HFF-Myc (cell line): Measurements from ENCODE around the gene CHMP6.

Source experiments
- DNase-seq: peaks from one replicate; pipeline ENCODE4 v3.0.0-alpha.2; 2011; ENCODE audit warnings: low read depth; ENCODE audit errors: extremely low read depth
- H3K4me3 ChIP-seq: replicated peaks from 2 replicates; pipeline ENCODE4 v1.5.1; 2011; ENCODE audit warnings: low read depth, mild to moderate bottlenecking, control low read depth, low read length
- CTCF ChIP-seq: IDR thresholded peaks from 2 replicates; pipeline ENCODE4 v1.5.1; 2012; ENCODE audit warnings: mild to moderate bottlenecking, low read depth, low read length, control low read depth; ENCODE audit errors: missing control alignments

Gene CHMP6

GRCh38 chr17:80963812-80964543 is 27.7 kb upstream of the CHMP6 start:
- H3K4me3 ChIP-seq: no peak overlapping the region
- TF ChIP-seq CTCF: no peak
- no peak for DNase-seq

GRCh38 chr17:80964544-80964856 is 27.1 kb upstream of the CHMP6 start:
- no peak overlapping the region for H3K4me3 ChIP-seq
- DNase-seq: no peak
- TF ChIP-seq CTCF: no peak

DNA sequence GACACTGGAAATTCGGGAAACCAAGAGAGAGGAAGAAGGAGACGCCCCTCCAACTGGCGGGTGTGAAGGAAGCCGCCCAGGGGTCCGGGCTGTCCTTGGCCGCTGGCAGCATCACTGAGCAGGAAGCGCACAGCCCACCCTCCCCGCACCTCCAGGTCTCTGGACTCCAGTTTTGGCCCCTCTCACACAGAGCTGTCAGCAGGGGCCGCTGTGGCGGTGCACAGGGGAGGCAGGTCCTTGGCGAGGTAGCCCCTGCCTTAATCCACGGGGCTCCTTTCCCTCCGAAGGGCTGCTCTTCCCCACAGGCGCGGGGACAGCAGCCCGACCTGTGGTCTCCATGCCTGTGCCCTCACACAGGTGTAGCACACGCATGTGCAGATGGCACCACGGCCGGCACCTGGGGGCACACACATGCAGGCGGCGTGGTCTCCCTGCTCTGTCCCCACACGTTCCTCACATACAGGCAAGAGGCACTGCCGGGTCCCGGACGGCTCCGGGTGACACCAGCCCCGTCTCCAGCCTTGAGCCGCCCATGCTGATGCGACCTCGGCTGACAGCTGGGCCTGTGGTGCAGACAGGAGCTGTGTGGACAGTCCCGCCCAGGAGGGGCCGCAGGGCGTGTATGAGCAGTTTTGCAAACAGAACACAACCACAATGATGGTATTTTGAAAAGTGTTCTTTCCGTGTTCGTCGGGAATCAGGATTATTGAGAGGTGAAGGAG is 26.6 kb upstream of the CHMP6 start:
- no peak for TF ChIP-seq CTCF
- no peak overlapping the region for H3K4me3 ChIP-seq
- no peak for DNase-seq

GRCh38 chr17:80965606-80966005 is 26.0 kb upstream of the CHMP6 start:
- H3K4me3 ChIP-seq: no peak overlapping the region
- no peak for DNase-seq
- TF ChIP-seq CTCF: no peak

GRCh38 chr17:80967404-80967872 is 24.2 kb upstream of the CHMP6 start:
- no peak overlapping the region for H3K4me3 ChIP-seq
- TF ChIP-seq CTCF: no peak
- DNase-seq: no peak

- DNase-seq: no peak
- no peak for TF ChIP-seq CTCF
- H3K4me3 ChIP-seq: no peak overlapping the region
Observed at GRCh38 chr17:80968602-80969029, 23.0 kb upstream of the CHMP6 start.
